Endodermal cell (in vitro differentiated cells): ENCODE results near the gene GPR3. TPM values are rescaled to one million over a fixed set of nuclear protein-coding genes. Genes with fewer than 3 reads are reported as not detected.

Experiments
- DNase-seq: peaks from one replicate; pipeline ENCODE4 v3.0.0-alpha.2; 2017
- H3K27ac ChIP-seq: 2 replicates; pipeline ENCODE4 v1.5.1; 2013; ENCODE audit warnings: mild to moderate bottlenecking, low read depth, low read length, moderate library complexity
- H3K27me3 ChIP-seq: 2 replicates; pipeline ENCODE4 v1.6.1; 2013; ENCODE audit warnings: mild to moderate bottlenecking, low read length, moderate library complexity; ENCODE audit not compliant: insufficient read depth, control insufficient read depth, poor library complexity, severe bottlenecking
- H3K36me3 ChIP-seq: 2 replicates; pipeline ENCODE4 v1.7.0; 2013; ENCODE audit warnings: mild to moderate bottlenecking, low read length, moderate library complexity; ENCODE audit not compliant: control insufficient read depth, insufficient read depth
- H3K4me1 ChIP-seq: one replicate; pipeline ENCODE4 v1.7.0; 2013; ENCODE audit warnings: low read length; ENCODE audit not compliant: control insufficient read depth, insufficient read depth
- H3K4me3 ChIP-seq: 2 replicates; pipeline ENCODE4 v1.5.1; 2013; ENCODE audit warnings: mild to moderate bottlenecking, low read length, moderate library complexity
- H3K9ac ChIP-seq: 2 replicates; pipeline ENCODE4 v1.6.1; 2013; ENCODE audit warnings: mild to moderate bottlenecking, low read length, moderate library complexity; ENCODE audit not compliant: poor library complexity, severe bottlenecking; ENCODE audit errors: extremely low read depth
- H3K9me3 ChIP-seq: 2 replicates; pipeline ENCODE4 v1.6.1; 2013; ENCODE audit warnings: mild to moderate bottlenecking, low read length, moderate library complexity; ENCODE audit not compliant: control insufficient read depth
- H3K27ac Mint-ChIP-seq: 2 replicates; pipeline ENCODE4 v1.8.0; 2020; ENCODE audit warnings: mixed read lengths
- H3K27me3 Mint-ChIP-seq: 2 replicates; pipeline ENCODE4 v1.8.0; 2021; ENCODE audit warnings: mild to moderate bottlenecking, mixed read lengths; ENCODE audit not compliant: insufficient read depth
- H3K36me3 Mint-ChIP-seq: 2 replicates; pipeline ENCODE4 v1.8.0; 2020; ENCODE audit warnings: low read depth, mixed read lengths
- H3K4me1 Mint-ChIP-seq: 2 replicates; pipeline ENCODE4 v1.8.0; 2020; ENCODE audit warnings: mixed read lengths
- H3K4me3 Mint-ChIP-seq: 2 replicates; pipeline ENCODE4 v1.8.0; 2020; ENCODE audit warnings: mild to moderate bottlenecking, moderate library complexity, mixed read lengths
- H3K9me3 Mint-ChIP-seq: 2 replicates; pipeline ENCODE4 v1.8.0; 2020; ENCODE audit warnings: mild to moderate bottlenecking, mixed read lengths
- WGBS, 2 experiments: methylation state at CpG; one replicate each; pipeline versions ENCODE4 v1.1.5 to v1.1.7; 2013; ENCODE audit warnings: missing lambda C conversion rate in 2 of 2, mixed read lengths in 1 of 2; ENCODE audit not compliant: insufficient coverage in 1 of 2, insufficient read length in 1 of 2; 5-methylcytosine and 5-hydroxymethylcytosine counted together
- total RNA-seq, 2 donors: library from RNA; stranded (reverse); fragmentation: NEBNext Ultra II Directional in 1 of 2; extraction: Animal tissue kit (Norgen Biotek cat#: 25700) in 1 of 2; gene quantifications; 2 replicates in 1 of 2; 3 replicates in 1 of 2; pipeline ENCODE4 v1.2.1, GENCODE V29; 2021
- TF ChIP-seq, protein P1 (sequence below): fragments of 200-600 bp; sonication (generic); conservative IDR thresholded peaks from 2 replicates; pipeline ENCODE4 v1.5.0; 2021; ENCODE audit warnings: antibody characterized with exemption, mild to moderate bottlenecking

Gene GPR3
- total RNA-seq, 2 donors from 2014 or later = 3.5 to 4.1 TPM

DNA sequence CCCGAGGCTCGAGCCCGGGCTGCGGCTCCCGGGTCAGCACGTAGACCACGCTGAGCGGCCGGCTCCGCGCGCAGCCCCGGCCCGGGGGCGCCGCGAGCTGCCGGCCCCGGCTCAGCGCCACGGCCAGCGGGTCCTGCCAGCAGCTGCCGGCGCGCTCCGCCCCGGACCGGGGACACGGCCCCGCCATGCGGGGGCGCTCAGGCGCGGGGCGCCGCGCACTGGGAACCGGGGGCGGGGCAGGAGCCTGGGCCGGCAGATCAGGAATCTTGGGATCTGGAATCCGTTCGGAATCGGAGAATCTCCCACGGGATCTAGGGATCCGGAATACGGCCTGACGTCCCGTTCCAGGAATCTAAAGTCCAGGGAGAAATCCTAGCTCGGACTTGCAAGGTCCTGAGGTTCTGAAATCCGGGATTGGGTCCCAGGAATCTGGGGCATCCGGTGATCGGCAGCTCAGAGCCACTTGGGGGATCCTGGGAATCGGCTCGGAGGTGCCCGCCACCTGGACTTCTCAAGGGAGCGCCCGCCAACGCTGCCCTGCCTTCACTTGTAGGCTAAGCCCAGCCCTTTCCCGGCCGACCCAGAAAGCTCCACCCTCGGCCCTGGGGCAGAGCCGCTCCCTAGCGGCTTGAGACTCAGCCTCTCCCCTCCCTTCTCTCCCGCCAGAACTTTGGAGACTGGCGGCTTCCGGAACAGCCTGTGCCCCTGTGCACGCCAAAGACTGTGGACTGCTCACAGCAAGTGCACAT, 25.8 kb upstream of the GPR3 start, which contains the start of gene MAP3K6:
Gene MAP3K6, minus strand, starts transcription at position 551 of the 749 bp plus-strand sequence. Its CDS starts 364 bp downstream, at position 187.
- Mint-ChIP-seq H3K4me1 (peaks cover 12% of the 10 kb centered on the region), H3K27ac (peak within 1 kb of the TSS; percentile 85), H3K4me3 (peak within 1 kb of the TSS; percentile 70), H3K9me3 (no peaks in the 10 kb centered on the region), H3K36me3 (no peaks in the 10 kb centered on the region), H3K27me3 (peaks cover 20% of the 10 kb centered on the region)
- WGBS, 2 experiments = 0 to 1% methylated on average over 14 to 67 of the region's 67 CpGs
- TF ChIP-seq, protein P1, sequence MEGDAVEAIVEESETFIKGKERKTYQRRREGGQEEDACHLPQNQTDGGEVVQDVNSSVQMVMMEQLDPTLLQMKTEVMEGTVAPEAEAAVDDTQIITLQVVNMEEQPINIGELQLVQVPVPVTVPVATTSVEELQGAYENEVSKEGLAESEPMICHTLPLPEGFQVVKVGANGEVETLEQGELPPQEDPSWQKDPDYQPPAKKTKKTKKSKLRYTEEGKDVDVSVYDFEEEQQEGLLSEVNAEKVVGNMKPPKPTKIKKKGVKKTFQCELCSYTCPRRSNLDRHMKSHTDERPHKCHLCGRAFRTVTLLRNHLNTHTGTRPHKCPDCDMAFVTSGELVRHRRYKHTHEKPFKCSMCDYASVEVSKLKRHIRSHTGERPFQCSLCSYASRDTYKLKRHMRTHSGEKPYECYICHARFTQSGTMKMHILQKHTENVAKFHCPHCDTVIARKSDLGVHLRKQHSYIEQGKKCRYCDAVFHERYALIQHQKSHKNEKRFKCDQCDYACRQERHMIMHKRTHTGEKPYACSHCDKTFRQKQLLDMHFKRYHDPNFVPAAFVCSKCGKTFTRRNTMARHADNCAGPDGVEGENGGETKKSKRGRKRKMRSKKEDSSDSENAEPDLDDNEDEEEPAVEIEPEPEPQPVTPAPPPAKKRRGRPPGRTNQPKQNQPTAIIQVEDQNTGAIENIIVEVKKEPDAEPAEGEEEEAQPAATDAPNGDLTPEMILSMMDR = peak; percentile 57
- peak; percentile 92 for DNase-seq
- no peaks in the 10 kb centered on the region for H3K4me1 ChIP-seq
- peak within 1 kb of the TSS; percentile 88 for H3K4me3 ChIP-seq
- H3K27me3 ChIP-seq = peaks cover 4% of the 10 kb centered on the region
- no peaks in the 10 kb centered on the region for H3K9me3 ChIP-seq
- peak within 1 kb of the TSS; percentile 72 for H3K27ac ChIP-seq
- peak within 1 kb of the TSS; percentile 57 for H3K9ac ChIP-seq
- no peaks in the 10 kb centered on the region for H3K36me3 ChIP-seq

DNA sequence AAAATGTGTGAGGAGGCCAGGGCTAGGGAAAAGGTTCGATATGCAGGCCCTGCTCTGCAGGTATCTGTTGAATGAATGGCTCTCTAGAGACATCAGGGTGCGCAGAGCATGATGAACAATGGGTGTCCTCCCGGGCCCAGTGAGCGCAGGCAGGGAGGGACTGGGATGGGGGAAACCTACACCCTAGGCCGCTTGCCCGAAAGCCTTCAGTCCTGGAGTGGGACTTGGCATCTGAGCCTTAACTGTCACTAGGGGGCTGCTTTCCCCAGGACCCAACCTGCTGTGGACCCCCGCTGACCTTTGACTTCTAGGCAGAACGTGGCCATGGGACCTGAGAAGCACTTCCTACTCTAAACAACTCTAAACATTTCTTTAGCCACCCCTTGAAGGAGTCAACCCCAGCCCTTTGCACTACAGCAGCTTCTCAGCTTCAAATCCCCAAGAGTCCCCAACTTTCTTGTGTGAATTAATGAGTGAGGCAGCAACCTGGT, 25.2 kb upstream of the GPR3 start:
- Mint-ChIP-seq H3K27me3 (peaks cover 14% of the 10 kb centered on the region), H3K36me3 (no peaks in the 10 kb centered on the region), H3K4me1 (peaks cover 12% of the 10 kb centered on the region), H3K9me3 (no peaks in the 10 kb centered on the region), H3K4me3 (peak overlapping the region; percentile 70), H3K27ac (no peak overlapping the region)
- H3K36me3 ChIP-seq = no peaks in the 10 kb centered on the region
- H3K9ac ChIP-seq = peak overlapping the region; percentile 57
- DNase-seq = no peak
- peak overlapping the region; percentile 72 for H3K27ac ChIP-seq
- no peaks in the 10 kb centered on the region for H3K9me3 ChIP-seq
- H3K4me1 ChIP-seq = no peaks in the 10 kb centered on the region
- 45 to 46% methylated on average over 7 to 8 of the region's 8 CpGs for WGBS, 2 experiments
- TF ChIP-seq, protein P1 = no peak
- H3K27me3 ChIP-seq = no peaks in the 10 kb centered on the region
- H3K4me3 ChIP-seq = peak overlapping the region; percentile 88

DNA sequence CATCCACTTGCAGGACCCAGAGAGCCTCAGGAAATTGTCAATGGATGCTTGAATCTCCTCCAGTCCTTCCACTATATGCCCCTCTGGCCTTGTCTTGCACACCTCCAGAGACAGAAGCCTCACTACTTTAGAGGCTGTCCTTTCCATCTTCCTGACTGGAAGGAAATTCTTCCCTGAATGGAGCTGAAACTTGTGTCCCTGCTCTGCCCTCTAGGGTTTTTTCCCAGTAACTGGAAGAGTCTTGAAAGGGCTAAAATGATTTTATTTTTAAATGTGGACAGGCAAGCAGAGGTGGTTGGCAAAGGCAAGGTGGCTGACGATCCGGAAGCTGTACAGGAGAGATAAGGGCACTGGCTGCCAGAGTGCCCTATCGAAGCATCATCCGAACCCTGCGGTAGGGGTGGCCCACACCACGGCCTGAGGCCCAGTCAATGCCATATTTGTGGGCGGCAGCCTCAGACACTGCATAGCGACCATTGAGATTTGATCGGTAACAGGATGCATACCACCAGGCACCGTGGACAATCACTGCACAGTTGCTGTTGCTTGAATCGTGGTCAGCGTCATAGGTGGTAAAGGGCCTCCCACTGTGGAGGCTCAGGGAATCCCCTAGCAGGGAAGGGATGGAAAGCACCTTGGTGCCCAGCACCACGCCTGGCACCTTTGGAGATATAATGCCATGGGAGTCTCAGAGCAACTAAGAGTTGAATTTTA, 23.4 kb upstream of the GPR3 start:
- no peak overlapping the region for H3K27ac Mint-ChIP-seq

More for the DNA sequence above, 23.4 kb upstream of the GPR3 start:
- DNase-seq = no peak
- Mint-ChIP-seq H3K4me3 (no peak overlapping the region), H3K4me1 (peaks cover 12% of the 10 kb centered on the region), H3K9me3 (no peaks in the 10 kb centered on the region), H3K36me3 (no peaks in the 10 kb centered on the region), H3K27me3 (peaks cover 3% of the 10 kb centered on the region)
- no peak overlapping the region for H3K9ac ChIP-seq
- H3K27me3 ChIP-seq = no peaks in the 10 kb centered on the region
- no peak overlapping the region for H3K4me3 ChIP-seq
- no peaks in the 10 kb centered on the region for H3K9me3 ChIP-seq
- TF ChIP-seq, protein P1 = peak; percentile 58
- H3K27ac ChIP-seq = no peak overlapping the region
- WGBS, 2 experiments = 85 to 86% methylated on average over 12 to 13 of the region's 13 CpGs
- no peaks in the 10 kb centered on the region for H3K36me3 ChIP-seq
- no peaks in the 10 kb centered on the region for H3K4me1 ChIP-seq
